Mucosa of rectum (tissue), 2 donors: ENCODE data around the gene SMKR1.

Experiments
- H3K27ac ChIP-seq, 2 donors: one replicate each; pipeline ENCODE4 v1.7.0; 2013; ENCODE audit warnings: inconsistent platforms in 2 of 2, low read depth in 2 of 2, low read length in 2 of 2
- H3K27me3 ChIP-seq, 2 donors: one replicate each; pipeline ENCODE4 v1.7.0; 2013; ENCODE audit warnings: low read length in 2 of 2; ENCODE audit not compliant: control insufficient read depth in 2 of 2, insufficient read depth in 2 of 2
- H3K36me3 ChIP-seq, 2 donors: one replicate each; pipeline ENCODE4 v1.7.0; 2013; ENCODE audit warnings: low read length in 2 of 2; ENCODE audit not compliant: control insufficient read depth in 2 of 2, insufficient read depth in 2 of 2
- H3K4me1 ChIP-seq, 2 donors: one replicate each; pipeline ENCODE4 v1.7.0; 2013; ENCODE audit warnings: low read length in 2 of 2, mild to moderate bottlenecking in 1 of 2; ENCODE audit not compliant: control insufficient read depth in 2 of 2, insufficient read depth in 2 of 2
- H3K4me3 ChIP-seq, 2 donors: one replicate each; pipeline ENCODE4 v1.7.0; 2013; ENCODE audit warnings: low read length in 2 of 2
- H3K9ac ChIP-seq, 2 donors: one replicate each; pipeline ENCODE4 v1.7.0; 2013; ENCODE audit warnings: low read length in 2 of 2, low read depth in 1 of 2, mild to moderate bottlenecking in 1 of 2
- H3K9me3 ChIP-seq, 2 donors: one replicate each; pipeline ENCODE4 v1.7.0; 2013; ENCODE audit warnings: low read length in 2 of 2; ENCODE audit not compliant: control insufficient read depth in 2 of 2
- donor health status: healthy.
- donor health status: Normal muscosa, but diverticular disease.

SMKR1 gene

DNA sequence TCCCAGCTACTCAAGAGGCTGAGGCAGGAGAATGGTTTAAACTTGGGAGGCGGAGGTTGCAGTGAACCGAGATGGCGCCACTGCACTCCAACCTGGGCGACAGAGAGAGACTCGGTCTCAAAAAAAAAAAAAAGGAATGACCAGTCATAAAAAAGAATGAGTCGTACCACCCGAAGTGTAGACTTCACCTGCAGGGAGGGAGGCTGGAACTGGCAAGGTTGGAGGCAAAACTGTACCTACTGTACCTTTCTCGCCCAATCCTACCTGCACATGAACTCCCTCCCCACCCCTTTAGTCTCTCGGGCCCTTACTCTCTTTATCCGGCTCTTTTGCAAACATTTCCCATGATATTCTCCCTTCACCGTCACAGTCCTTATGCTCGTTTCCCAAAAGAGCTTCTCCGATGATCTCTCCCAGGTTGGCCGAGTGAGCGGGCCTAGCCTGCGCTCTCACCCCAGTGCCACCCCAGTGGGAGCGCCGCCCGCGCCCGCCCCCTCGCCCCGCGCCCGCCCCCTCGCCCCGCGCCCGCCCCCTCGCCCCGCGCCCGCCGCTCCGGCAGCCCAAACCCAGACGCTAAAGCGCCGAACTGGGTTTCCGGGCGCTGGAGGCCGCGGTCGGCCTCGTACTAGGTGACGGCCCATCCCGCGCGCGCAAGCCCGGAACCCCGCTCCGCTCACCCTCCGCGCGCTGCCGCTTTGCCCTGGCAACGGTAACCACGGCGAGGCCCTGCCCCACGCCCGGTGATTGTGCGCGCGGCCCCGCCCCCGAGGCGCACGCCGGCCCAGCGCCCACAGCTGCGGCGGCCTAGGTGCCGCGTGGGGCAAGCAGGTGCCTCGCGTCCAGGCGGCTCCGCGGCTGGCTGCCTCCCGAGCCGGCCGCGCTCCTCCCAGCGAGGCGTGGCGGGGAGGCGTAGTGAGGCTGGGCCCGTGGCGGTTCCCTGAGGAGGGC lies at the start of gene SMKR1:
TSS of gene SMKR1 (plus strand) at position 772 of the 948 bp plus-strand sequence. CDS start 294 bp downstream, outside the sequence.
- no peaks in the 10 kb centered on the region for H3K27me3 ChIP-seq
- H3K27ac ChIP-seq = no peak within 1 kb of the TSS
- no peaks in the 10 kb centered on the region for H3K36me3 ChIP-seq
- peak within 1 kb of the TSS; percentile 58 to 63 for H3K9ac ChIP-seq
- no peaks in the 10 kb centered on the region for H3K9me3 ChIP-seq
- peaks cover 2 to 7% of the 10 kb centered on the region in 2 donors for H3K4me1 ChIP-seq
- peak within 1 kb of the TSS; percentile 59 to 72 for H3K4me3 ChIP-seq

GRCh38 chr7:129452589-129453231 lies 49.6 kb upstream of the SMKR1 start:
- no peak overlapping the region for H3K27ac ChIP-seq

DNA sequence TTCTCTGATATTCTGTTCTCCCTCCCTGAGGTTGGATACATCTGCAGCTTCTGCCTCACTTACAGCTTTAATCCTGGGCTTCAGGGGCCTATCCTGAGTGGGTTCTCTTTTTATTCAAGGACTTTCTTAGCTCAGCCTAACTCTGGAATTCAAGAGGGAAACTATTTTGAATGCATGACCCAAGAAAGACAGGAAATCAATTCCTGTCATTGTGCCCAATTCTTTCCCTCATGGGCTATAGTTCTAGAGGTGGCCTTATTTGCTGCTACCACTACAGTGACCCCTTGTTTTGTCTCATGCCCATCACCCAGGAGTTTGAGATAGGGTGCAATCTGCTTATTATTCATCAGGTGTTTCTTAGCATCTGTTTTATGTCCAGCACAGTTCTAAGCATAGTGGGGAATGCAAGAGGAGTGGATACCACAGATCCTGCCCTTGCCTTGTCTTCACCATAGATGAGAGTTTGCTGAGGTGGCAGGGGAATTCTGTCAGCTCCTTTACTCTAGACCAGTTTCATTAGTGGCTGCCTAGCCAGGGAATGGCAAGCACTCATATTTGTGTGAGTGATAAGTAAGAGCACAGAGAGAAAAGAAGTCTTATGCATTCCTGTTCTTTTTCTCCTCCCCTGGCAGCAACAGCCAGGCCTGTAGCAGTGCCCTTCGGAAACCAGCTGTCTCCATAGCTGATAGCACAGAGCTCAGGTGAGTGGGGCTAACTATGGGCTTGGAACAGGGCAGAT lies 48.7 kb upstream of the SMKR1 start:
- no peak overlapping the region for H3K9ac ChIP-seq
- H3K27me3 ChIP-seq = no peaks in the 10 kb centered on the region
- H3K27ac ChIP-seq = no peak overlapping the region
- no peaks in the 10 kb centered on the region for H3K4me1 ChIP-seq
- H3K9me3 ChIP-seq = no peaks in the 10 kb centered on the region
- H3K36me3 ChIP-seq = no peaks in the 10 kb centered on the region
- no peak overlapping the region for H3K4me3 ChIP-seq

More at GRCh38 chr7:129452589-129453231, 49.6 kb upstream of the SMKR1 start:
- Histone ChIP-seq H3K36me3 (no peaks in the 10 kb centered on the region), H3K9me3 (no peaks in the 10 kb centered on the region), H3K9ac (no peak overlapping the region), H3K4me1 (no peaks in the 10 kb centered on the region), H3K27me3 (no peaks in the 10 kb centered on the region), H3K4me3 (no peak overlapping the region)

DNA sequence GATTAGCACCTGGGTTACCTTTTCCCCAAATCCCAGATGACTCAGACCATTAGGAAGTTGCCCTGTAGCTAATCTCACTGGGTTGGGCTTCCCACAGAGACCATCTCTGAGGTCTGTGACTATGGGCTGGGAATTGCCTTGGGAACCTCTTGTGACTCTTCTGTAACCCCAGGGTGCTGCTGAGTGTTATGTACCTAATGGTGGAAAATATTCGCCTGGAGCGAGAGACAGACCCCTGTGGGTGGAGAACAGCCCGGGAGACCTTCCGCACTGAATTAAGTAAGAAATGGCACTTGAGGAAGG lies 48.1 kb upstream of the SMKR1 start:
- no peaks in the 10 kb centered on the region for H3K4me1 ChIP-seq
- no peaks in the 10 kb centered on the region for H3K36me3 ChIP-seq
- H3K9ac ChIP-seq = no peak overlapping the region
- H3K27me3 ChIP-seq = no peaks in the 10 kb centered on the region
- no peaks in the 10 kb centered on the region for H3K9me3 ChIP-seq
- H3K4me3 ChIP-seq = no peak overlapping the region
- H3K27ac ChIP-seq = no peak overlapping the region

DNA sequence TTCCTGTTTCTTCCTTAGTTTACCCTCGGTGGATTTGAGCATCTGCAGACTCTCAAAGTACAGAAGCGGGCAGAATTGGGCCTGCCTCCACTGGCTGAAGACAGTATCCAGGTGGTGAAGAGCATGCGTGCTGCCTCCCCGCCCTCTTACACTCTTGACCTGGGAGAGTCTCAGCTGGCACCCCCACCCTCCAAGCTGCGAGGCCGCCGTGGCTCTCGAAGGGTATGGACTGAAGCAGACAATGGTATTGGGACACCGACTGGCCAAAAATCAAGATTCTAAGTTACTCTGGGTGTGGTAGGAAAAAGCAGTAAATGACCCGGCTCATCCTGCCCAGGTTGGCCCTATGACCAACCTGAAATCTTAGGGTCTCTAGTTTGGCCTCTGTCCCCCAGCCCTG lies 45.9 kb upstream of the SMKR1 start:
- H3K9ac ChIP-seq = no peak overlapping the region
- H3K27me3 ChIP-seq = no peaks in the 10 kb centered on the region
- no peaks in the 10 kb centered on the region for H3K36me3 ChIP-seq
- no peak overlapping the region for H3K4me3 ChIP-seq
- H3K9me3 ChIP-seq = no peaks in the 10 kb centered on the region
- H3K27ac ChIP-seq = no peak overlapping the region
- no peaks in the 10 kb centered on the region for H3K4me1 ChIP-seq

DNA sequence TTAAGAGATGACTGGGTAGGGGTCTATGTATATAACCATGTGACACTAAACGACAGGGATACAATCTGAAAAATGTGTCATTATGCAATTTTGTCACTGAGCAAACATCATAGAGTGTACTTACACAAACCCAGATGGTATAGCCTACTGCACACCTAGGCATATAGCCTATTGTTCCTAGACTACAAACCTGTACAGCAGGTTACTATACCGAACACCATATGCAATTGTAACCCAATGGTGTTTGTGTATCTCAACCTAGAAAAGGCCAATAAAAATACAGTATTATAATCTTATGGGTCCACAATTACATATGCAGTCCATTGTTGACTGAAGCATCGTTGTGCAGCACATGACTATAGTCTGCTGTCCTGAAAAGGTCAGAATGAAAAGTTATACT lies 45.2 kb upstream of the SMKR1 start:
- no peak overlapping the region for H3K9ac ChIP-seq
- no peaks in the 10 kb centered on the region for H3K36me3 ChIP-seq
- no peaks in the 10 kb centered on the region for H3K9me3 ChIP-seq
- H3K27ac ChIP-seq = no peak overlapping the region
- H3K4me3 ChIP-seq = no peak overlapping the region
- no peaks in the 10 kb centered on the region for H3K4me1 ChIP-seq
- H3K27me3 ChIP-seq = no peaks in the 10 kb centered on the region

- no peaks in the 10 kb centered on the region for H3K4me1 ChIP-seq
- no peaks in the 10 kb centered on the region for H3K36me3 ChIP-seq
- H3K27ac ChIP-seq = no peak overlapping the region
Observed at GRCh38 chr7:129458171-129458570, 44.2 kb upstream of the SMKR1 start.

DNA sequence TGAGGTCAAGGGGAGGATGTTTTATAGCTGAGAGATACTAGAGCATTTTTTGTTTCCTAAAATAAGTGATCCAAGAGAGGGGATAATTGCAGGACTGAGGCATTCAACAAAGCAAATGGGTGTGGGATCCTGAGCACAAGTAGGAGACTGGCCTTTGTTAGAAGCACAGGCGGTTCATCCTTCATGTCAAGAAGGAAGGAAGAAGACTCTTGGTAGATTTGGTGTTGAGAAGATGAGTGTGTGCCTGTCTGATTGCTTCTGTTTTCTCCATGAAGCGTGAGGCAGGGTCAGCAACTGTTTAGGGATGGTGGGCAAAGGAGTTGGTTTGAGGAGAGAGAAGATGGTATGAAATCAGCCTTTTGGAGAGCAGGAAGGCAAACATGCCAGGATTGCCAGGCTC lies 40.5 kb upstream of the SMKR1 start:
- H3K36me3 ChIP-seq = no peaks in the 10 kb centered on the region
- no peak overlapping the region for H3K27ac ChIP-seq
- H3K9ac ChIP-seq = no peak overlapping the region

More at GRCh38 chr7:129458171-129458570, 44.2 kb upstream of the SMKR1 start:
- Histone ChIP-seq H3K9me3 (no peaks in the 10 kb centered on the region), H3K9ac (no peak overlapping the region), H3K27me3 (no peaks in the 10 kb centered on the region), H3K4me3 (no peak overlapping the region)

GRCh38 chr7:129462420-129462819 lies 39.9 kb upstream of the SMKR1 start:
- H3K27ac ChIP-seq = no peak overlapping the region
- no peak overlapping the region for H3K9ac ChIP-seq
- no peak overlapping the region for H3K4me3 ChIP-seq
- H3K36me3 ChIP-seq = no peaks in the 10 kb centered on the region
- no peaks in the 10 kb centered on the region for H3K4me1 ChIP-seq
- no peaks in the 10 kb centered on the region for H3K27me3 ChIP-seq
- H3K9me3 ChIP-seq = no peaks in the 10 kb centered on the region

More for the DNA sequence above, 40.5 kb upstream of the SMKR1 start:
- no peaks in the 10 kb centered on the region for H3K4me1 ChIP-seq
- H3K9me3 ChIP-seq = no peaks in the 10 kb centered on the region
- no peak overlapping the region for H3K4me3 ChIP-seq
- H3K27me3 ChIP-seq = no peaks in the 10 kb centered on the region

- Histone ChIP-seq H3K27me3 (no peaks in the 10 kb centered on the region), H3K9ac (no peak overlapping the region), H3K4me3 (no peak overlapping the region), H3K9me3 (no peaks in the 10 kb centered on the region), H3K27ac (no peak overlapping the region), H3K36me3 (no peaks in the 10 kb centered on the region), H3K4me1 (no peaks in the 10 kb centered on the region)
Observed at GRCh38 chr7:129464194-129464593, 38.1 kb upstream of the SMKR1 start.
